Keratinocyte (primary cell): Measurements from ENCODE around the gene CSNK1G2.

Experiments
- CTCF ChIP-seq, 3 experiments: IDR thresholded peaks in 1 of 3; conservative IDR thresholded peaks in 1 of 3; optimal IDR thresholded peaks in 1 of 3; 2 replicates in 2 of 3; 3 replicates in 1 of 3; pipeline versions ENCODE3 to v1.5.1; 2011; ENCODE audit warnings: low read length in 3 of 3, mild to moderate bottlenecking in 3 of 3, moderate library complexity in 2 of 3, control low read depth in 1 of 3, inconsistent platforms in 1 of 3; ENCODE audit not compliant: insufficient read depth in 2 of 3; ENCODE audit errors: extremely low read depth in 1 of 3
- EZH2 ChIP-seq: IDR thresholded peaks from one replicate; pipeline ENCODE4 v1.6.1; 2012; ENCODE audit warnings: inconsistent platforms, mild to moderate bottlenecking, low read length, moderate library complexity

- TF ChIP-seq CTCF (optimal IDR thresholded peaks at IDR 0.05 in 1 of 3, IDR thresholded peaks at IDR 0.05 in 1 of 3, conservative IDR thresholded peaks at IDR 0.05 in 1 of 3; ENCODE audit: extremely low read depth in 1 of 3, insufficient read depth in 2 of 3, low read length in 3 of 3) (no peak), EZH2 (no peak)
Measured at GRCh38 chr19:1917146-1917545, 23.8 kb upstream of the CSNK1G2 start.
